ENCODE results near the gene EGR2. TPM values are rescaled to one million over a fixed set of nuclear protein-coding genes. Genes with fewer than 3 reads are reported as not detected.

The EGR2 gene
- total RNA-seq, 4 donors from 2014 or later = 19.4 to 35.4 (median 27.7) TPM

DNA sequence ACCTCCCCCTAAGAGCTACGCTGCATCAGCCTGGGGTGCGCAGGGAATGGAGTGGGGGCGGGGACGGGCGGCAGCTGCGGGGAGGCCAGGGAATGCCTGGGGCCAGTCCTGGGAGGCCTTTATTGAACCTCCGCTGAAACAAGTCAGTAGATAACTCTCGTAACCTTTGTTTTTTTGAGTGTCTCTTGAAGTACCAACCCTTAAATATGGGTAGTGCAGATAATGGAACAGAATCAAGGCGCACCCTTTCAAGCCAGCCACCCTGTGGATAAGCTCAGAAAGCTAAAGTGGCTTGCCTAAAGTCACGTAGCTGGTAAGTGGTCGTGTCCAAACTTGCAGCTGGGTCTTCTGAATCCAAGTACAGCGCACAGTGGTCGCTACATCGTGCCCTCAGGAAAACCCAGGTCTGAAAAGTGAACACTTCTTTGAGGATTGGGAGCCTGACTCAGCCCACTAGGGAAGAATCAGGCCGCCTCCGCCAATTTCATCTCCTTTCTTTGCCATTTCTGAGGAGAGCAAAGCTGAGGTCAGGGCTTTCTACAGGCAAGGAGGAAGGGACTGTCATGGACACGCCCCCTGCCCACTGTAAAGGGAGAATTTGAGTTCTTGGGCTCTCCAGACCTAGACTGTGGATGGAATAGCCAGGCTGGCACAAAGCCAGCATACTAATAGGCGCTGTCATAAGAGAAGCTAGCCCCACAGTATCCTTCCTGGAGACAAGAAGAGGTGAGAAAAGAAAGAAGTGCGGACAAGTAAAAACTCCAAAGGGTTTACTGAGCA is 3.2 kb upstream of the EGR2 start:
- Histone ChIP-seq H3K36me3 (no peaks in the 10 kb centered on the region), H3K9me3 (no peaks in the 10 kb centered on the region), H3K4me1 (peaks cover 0 to 44% (median 27%) of the 10 kb centered on the region in 4 donors), H3K27ac (peak overlapping the region in 2 of 4 donors; percentile 90 to 94), H3K27me3 (peaks cover 0 to 28% of the 10 kb centered on the region in 2 donors), H3K4me3 (peak overlapping the region in 3 of 4 donors; percentile 25 to 92 (median 81))
- no peak for DNase-seq (ENCODE audit: low spot score in 2 of 2)
- 48 to 49% methylated on average over 18 to 19 of the region's 19 CpGs for WGBS, 2 donors
- TF ChIP-seq POLR2A (IDR thresholded peaks at IDR 0.05) = no peak
- no peak for TF ChIP-seq EP300 (IDR thresholded peaks at IDR 0.05)
- TF ChIP-seq, protein P1, sequence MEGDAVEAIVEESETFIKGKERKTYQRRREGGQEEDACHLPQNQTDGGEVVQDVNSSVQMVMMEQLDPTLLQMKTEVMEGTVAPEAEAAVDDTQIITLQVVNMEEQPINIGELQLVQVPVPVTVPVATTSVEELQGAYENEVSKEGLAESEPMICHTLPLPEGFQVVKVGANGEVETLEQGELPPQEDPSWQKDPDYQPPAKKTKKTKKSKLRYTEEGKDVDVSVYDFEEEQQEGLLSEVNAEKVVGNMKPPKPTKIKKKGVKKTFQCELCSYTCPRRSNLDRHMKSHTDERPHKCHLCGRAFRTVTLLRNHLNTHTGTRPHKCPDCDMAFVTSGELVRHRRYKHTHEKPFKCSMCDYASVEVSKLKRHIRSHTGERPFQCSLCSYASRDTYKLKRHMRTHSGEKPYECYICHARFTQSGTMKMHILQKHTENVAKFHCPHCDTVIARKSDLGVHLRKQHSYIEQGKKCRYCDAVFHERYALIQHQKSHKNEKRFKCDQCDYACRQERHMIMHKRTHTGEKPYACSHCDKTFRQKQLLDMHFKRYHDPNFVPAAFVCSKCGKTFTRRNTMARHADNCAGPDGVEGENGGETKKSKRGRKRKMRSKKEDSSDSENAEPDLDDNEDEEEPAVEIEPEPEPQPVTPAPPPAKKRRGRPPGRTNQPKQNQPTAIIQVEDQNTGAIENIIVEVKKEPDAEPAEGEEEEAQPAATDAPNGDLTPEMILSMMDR (IDR thresholded peaks at IDR 0.05) = no peak

DNA sequence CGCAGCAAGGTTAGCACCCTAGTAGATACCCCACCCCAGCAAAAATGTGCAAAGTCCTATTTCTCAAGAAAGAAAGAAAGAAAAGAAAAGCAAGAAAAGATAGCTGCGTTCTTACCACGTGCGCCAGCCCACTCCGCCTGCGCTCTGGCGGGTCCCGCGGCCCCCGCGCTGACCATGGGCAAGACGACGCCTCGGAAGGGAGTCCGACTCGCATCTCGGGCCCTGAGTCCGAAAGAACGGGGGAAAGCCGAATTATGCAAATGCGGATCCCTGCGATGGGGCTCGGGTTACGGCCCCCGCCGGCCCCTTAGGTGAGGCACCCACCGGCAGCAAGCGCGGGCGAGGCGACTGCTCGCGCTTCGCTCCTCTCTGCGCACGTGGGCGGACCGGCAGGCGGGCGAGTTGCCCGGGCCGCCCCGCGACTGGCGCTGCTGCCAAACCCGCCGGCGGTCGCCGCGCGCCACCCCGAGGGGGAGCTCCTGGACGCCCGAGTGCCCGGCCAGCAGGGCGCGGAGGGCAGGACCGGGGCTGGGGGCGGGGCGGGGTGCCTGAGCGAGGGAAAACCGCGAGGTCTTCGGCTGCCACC is 2.4 kb upstream of the EGR2 start:
- Histone ChIP-seq H3K9me3 (no peaks in the 10 kb centered on the region), H3K4me1 (peaks cover 0 to 52% (median 28%) of the 10 kb centered on the region in 4 donors), H3K36me3 (peaks cover 0 to 5% (median 0%) of the 10 kb centered on the region in 3 donors), H3K4me3 (peak overlapping the region; percentile 79 to 96 (median 86)), H3K27ac (peak overlapping the region in 3 of 4 donors; percentile 28 to 94 (median 90)), H3K27me3 (peaks cover 0 to 28% of the 10 kb centered on the region in 2 donors)
- no peak for DNase-seq (ENCODE audit: low spot score in 2 of 2)
- WGBS, 2 donors = 4 to 5% methylated on average over 27 to 56 of the region's 65 CpGs
- TF ChIP-seq EP300 (IDR thresholded peaks at IDR 0.05) (no peak), POLR2A (IDR thresholded peaks at IDR 0.05) (no peak)
- TF ChIP-seq, protein P1 (IDR thresholded peaks at IDR 0.05) = peak in 4 of 5 experiments; percentile 18 to 54 (median 32)

DNA sequence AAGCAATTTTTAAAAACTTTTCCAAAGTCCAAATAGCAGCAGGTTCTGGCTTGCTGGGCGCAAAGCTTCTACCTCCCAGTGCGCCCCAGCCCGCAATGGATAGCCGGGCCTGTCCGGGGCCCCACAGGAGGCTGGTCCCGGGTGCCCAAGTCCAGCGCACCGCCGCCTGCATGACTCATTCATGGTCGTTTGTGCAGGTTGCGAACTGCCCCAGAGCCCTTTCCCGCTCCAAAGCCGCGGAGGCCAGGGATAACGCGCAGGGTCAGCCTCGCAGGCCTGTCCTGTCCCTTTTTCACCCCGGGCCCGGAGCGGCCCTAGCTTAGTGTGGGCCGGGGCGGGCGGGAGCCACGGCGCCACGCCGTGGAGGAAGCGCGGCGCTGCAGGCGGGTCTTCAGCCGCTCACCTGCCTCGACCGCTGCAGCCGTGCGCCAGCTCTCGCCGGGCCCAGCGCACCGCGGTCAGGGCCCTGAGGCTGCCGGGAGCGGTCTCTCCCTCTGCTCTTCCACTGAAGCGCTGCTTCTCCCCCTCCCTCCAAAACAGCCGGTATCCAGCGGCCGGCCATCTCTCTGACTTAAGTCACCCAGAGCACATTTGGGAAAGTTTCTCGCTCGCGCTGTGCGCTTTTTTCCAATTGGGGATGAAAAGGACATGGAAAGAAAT is 1.7 kb upstream of the EGR2 start:
- H3K4me3 ChIP-seq = peak overlapping the region; percentile 79 to 96 (median 86)
- H3K27me3 ChIP-seq = peaks cover 0 to 28% of the 10 kb centered on the region in 2 donors
- H3K4me1 ChIP-seq = peaks cover 0 to 54% (median 28%) of the 10 kb centered on the region in 4 donors
- TF ChIP-seq, protein P1 (IDR thresholded peaks at IDR 0.05) = peak; percentile 84 to 93 (median 90)
- peak in 1 of 2 donors; percentile 40 for TF ChIP-seq EP300 (IDR thresholded peaks at IDR 0.05)
- TF ChIP-seq POLR2A (IDR thresholded peaks at IDR 0.05) = no peak
- H3K36me3 ChIP-seq = peaks cover 0 to 11% (median 0%) of the 10 kb centered on the region in 3 donors
- DNase-seq (ENCODE audit: low spot score in 2 of 2) = peak; percentile 31 to 43
- WGBS, 2 donors = 1% methylated on average over 38 to 43 of the region's 51 CpGs
- peak overlapping the region; percentile 79 to 94 (median 88) for H3K27ac ChIP-seq
- H3K9me3 ChIP-seq = no peaks in the 10 kb centered on the region

DNA sequence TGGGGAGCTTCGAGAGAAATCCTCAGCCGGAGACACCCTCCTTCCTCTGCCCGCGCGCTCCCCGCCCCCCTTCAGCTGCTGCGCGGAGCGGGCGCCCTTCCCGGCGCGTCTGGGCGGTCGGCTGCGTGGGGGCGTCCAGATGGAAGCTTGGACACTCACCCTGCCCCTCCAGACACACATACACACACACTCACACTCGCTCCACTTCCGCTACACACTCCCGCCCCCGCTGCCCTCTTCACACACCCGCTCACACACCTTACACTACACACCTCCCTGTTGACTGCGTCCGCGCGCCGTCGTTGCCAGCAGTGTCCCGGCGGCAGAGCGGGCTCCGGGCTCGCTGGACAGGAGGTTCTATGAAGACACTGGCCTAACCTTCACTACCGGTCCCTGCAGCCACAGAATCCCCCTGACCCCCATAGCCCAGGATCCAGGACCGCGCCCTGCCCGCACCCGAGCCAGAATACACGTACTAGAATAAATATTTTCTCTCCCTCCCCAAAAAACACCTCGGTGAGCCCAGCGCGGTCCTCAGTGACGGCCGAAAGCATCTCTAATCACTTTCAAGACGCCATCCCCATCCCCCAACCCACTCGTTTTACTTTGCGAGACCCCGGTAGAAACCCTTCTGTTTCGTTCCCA is 1.1 kb upstream of the EGR2 start:
- Histone ChIP-seq H3K9me3 (no peaks in the 10 kb centered on the region), H3K27me3 (peaks cover 0 to 28% of the 10 kb centered on the region in 2 donors), H3K27ac (peak overlapping the region; percentile 79 to 94 (median 88)), H3K36me3 (peaks cover 0 to 18% (median 0%) of the 10 kb centered on the region in 3 donors), H3K4me1 (peaks cover 0 to 54% (median 28%) of the 10 kb centered on the region in 4 donors), H3K4me3 (peak overlapping the region; percentile 79 to 96 (median 86))
- WGBS, 2 donors = 0 to 1% methylated on average over 43 to 48 of the region's 49 CpGs
- TF ChIP-seq POLR2A (IDR thresholded peaks at IDR 0.05) = no peak
- TF ChIP-seq EP300 (IDR thresholded peaks at IDR 0.05) = no peak
- TF ChIP-seq, protein P1 (IDR thresholded peaks at IDR 0.05) = no peak
- DNase-seq (ENCODE audit: low spot score in 2 of 2) = peak in 1 of 2 donors; percentile 31
